ENCODE results near the gene TP73.

TP73 gene

DNA sequence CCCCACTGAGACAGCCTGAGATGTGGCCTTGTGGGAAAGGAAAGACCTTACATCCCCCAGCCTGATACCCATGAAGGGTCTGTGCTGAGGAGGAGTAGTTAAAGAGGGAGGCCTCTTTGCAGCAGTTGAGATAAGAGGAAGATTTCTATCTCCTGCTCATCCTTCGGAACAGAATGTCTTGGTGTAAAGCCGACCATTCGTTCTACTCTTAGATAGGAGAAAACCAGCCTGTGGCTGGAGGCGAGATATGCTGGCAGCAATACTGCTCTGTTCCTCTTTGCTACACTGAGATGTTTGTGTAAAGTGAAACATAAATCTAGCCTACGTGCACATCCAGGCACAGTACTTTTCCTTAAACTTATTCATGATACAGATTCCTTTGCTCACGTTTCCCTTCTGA lies 98.4 kb downstream of the TP73 start:
- DNase-seq (ENCODE audit: extremely low spot score) = no peak
- TF ChIP-seq, protein P1, sequence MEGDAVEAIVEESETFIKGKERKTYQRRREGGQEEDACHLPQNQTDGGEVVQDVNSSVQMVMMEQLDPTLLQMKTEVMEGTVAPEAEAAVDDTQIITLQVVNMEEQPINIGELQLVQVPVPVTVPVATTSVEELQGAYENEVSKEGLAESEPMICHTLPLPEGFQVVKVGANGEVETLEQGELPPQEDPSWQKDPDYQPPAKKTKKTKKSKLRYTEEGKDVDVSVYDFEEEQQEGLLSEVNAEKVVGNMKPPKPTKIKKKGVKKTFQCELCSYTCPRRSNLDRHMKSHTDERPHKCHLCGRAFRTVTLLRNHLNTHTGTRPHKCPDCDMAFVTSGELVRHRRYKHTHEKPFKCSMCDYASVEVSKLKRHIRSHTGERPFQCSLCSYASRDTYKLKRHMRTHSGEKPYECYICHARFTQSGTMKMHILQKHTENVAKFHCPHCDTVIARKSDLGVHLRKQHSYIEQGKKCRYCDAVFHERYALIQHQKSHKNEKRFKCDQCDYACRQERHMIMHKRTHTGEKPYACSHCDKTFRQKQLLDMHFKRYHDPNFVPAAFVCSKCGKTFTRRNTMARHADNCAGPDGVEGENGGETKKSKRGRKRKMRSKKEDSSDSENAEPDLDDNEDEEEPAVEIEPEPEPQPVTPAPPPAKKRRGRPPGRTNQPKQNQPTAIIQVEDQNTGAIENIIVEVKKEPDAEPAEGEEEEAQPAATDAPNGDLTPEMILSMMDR (IDR thresholded peaks at IDR 0.05; ENCODE audit: control extremely low read depth, extremely low read depth, low read depth, missing control alignments) = no peak
- ChIA-PET CTCF (no interaction called here), POLR2A (no interaction called here)

DNA sequence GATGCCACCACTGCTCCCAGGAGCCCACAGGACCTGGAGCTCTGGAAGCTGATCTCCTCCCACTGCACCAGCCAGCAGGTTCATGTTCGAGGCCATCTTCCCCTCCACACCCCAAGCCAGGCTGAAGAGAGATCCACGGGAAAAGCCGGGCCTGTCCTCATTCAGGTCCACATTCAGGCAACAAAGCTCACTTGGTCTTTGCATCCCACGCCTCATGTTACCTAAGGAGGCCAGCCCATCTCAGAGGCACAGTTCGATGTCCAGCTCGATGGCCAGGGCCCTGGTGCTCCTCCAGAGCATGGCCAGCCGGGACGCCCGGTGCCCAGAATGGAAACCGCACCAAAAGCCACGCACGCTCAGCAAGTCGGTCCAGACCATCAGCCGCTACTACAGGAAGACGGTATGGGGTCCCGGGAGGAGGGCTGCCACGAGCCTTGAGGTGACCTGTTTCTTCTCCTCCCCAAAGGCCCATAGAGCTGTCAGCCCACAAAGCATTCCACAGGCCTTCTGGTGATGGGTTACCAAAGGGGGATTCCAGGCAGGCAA lies 100.2 kb downstream of the TP73 start, which contains the start of gene CCDC27:
Gene CCDC27, plus strand, starts transcription at position 51 of the 546 bp plus-strand sequence. Its CDS starts 32 bp downstream, at position 83.
- no peak for DNase-seq (ENCODE audit: extremely low spot score)
- POLR2A ChIA-PET = no interaction called here
- CTCF ChIA-PET = interaction anchor here (1.2 kb wide), 1 partner anchor 13 kb away, joined by 3 read pairs; no protein-coding TSS in a partner anchor
- TF ChIP-seq, protein P1 (IDR thresholded peaks at IDR 0.05; ENCODE audit: control extremely low read depth, extremely low read depth, low read depth, missing control alignments) = no peak

DNA sequence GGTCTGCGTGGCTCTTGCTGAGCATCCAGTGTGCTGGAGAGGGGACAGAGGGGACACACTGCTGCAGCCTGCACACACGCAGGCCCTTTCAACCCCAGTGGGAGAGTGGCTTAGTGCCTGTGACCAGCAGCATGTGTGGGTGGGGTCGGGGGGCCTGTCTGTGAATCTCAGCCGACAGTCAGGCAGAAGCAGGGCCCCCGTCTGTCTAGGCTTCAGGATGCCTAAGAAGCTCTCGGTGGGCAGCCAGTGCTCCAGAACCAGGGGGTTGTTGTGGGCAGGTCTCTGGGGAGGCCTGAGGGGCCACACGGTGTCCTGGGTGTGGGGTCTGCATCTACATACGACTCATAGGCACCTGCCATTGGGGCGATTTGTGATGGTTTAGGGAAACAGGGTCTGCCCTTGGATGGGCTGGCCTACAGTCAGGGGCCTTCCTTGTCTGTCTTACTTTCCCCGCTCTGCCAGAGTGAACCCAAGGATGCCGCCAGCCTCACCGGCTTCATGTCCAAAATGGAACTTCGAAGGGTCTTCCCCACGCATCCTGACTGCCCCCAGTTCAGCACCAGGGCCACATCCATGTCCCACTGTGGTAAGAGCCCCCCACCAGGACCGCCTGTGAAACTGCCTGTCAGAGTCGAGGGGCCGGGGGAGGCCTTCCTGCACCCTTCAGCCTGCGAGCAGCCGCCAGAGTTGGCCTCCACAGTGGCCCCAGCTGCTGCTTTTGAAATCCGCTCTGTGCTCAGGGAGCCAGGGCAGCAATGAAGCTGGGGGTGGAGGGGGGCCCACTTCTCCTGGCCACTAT lies 101.5 kb downstream of the TP73 start:
- TF ChIP-seq, protein P1 (IDR thresholded peaks at IDR 0.05; ENCODE audit: control extremely low read depth, extremely low read depth, low read depth, missing control alignments) = no peak

DNA sequence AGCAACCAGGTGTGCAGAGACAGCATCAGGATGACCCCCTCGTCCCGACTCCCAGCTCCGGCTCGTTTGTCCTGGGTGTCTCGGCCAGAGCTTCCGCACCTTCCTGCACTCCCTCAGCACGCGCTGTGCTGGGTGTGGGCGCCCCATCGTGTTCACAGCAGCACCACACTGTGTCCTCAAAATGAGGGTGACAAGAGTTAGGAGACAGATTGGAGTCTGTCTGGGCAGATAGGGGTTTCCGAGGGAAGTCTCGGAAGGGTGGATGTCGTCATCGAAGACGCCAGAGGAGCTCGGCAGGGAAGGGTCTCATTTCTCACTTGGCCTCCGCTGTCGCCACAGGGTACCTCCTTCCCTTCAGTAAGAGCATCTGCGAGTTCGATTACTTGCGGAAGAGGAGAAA lies 104.1 kb downstream of the TP73 start:
- TF ChIP-seq, protein P1 (IDR thresholded peaks at IDR 0.05; ENCODE audit: control extremely low read depth, extremely low read depth, low read depth, missing control alignments) = no peak
- ChIA-PET POLR2A (no interaction called here), CTCF (no interaction called here)
- no peak for DNase-seq (ENCODE audit: extremely low spot score)

More for the DNA sequence above, 101.5 kb downstream of the TP73 start:
- DNase-seq (ENCODE audit: extremely low spot score) = no peak
- ChIA-PET CTCF (interaction anchor here (1.2 kb wide), 1 partner anchor 29 kb away, joined by 5 read pairs; no protein-coding TSS in a partner anchor), POLR2A (no interaction called here)

DNA sequence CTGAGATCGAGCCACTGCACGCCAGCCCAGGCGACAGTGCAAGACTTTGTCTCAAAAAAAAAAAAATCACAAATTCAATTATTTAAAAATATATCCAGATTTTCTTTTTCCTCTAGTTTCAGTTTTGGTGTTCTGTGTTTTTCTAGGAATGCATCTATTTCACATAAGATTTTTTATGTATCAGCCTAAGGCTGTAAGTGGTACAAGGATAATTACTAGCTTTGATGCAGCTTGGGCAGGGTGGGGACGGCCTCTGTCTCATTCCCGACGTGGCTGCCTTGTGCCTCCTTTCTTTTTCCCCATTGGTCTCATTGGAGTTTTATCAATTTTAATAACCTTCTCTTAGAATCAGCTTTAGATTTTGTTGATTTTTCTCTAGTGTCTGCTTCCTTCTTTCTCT lies 106.8 kb downstream of the TP73 start:
- POLR2A ChIA-PET = no interaction called here

DNA sequence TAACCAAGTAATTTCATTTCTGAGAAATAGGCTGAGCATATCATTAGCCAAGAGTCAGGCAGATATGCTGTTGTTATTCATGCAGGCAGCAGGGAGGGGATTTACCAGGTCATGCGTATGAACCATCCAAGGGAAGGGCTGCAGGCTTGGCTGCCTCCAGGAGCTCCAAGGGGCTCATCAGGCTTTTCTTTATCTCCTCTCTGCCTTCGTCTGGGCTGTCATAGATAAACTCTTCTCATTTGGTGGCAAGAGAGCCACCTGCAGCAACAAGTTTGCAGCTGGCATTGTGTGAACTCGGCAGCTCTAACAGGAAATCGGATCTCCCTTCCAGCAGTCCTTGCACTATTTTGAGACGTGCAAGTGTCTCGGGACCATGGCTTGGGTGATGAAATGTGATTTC lies 107.5 kb downstream of the TP73 start:
- CTCF ChIA-PET = interaction anchor here (1.1 to 2.1 kb wide), 4 partner anchors 9 to 42 kb away, joined by 3 to 7 read pairs (median 3); no protein-coding TSS in a partner anchor
- POLR2A ChIA-PET = no interaction called here
- TF ChIP-seq, protein P1 (IDR thresholded peaks at IDR 0.05; ENCODE audit: control extremely low read depth, extremely low read depth, low read depth, missing control alignments) = no peak
- no peak for DNase-seq (ENCODE audit: extremely low spot score)

More for the DNA sequence above, 106.8 kb downstream of the TP73 start:
- no peak for DNase-seq (ENCODE audit: extremely low spot score)
- CTCF ChIA-PET = interaction anchor here (1.1 to 1.7 kb wide), 4 partner anchors 8 to 42 kb away, joined by 3 to 4 read pairs (median 4); no protein-coding TSS in a partner anchor
- TF ChIP-seq, protein P1 (IDR thresholded peaks at IDR 0.05; ENCODE audit: control extremely low read depth, extremely low read depth, low read depth, missing control alignments) = no peak
